Panc1 (cell line): ENCODE measurements around the gene TUBGCP3. TPM values are rescaled to one million over a fixed set of nuclear protein-coding genes. Genes with fewer than 3 reads are reported as not detected.

Source experiments
- ATAC-seq: fragments of 200-7000 bp; cut with Tn5 transposase; 2 replicates; pipeline ENCODE4 v1.9.1; 2020; ENCODE audit warnings: mild to moderate bottlenecking, moderate library complexity
- BruUV-seq: library from RNA; stranded (reverse); fragments of 400-500 nt; replicated peaks from 2 replicates; lab custom pipeline; 2021; lab: Mats Ljungman, UMichigan
- CTCF ChIA-PET: fragments of 300-600 bp; sonication (Branson Sonifier 250); formaldehyde crosslinking; loops from one replicate; lab custom pipeline; 2022; ENCODE audit warnings: antibody characterized with exemption; lab: Charles Lee
- POLR2A ChIA-PET: fragments of 300-600 bp; sonication (Branson Sonifier 250); formaldehyde crosslinking; loops from one replicate; lab custom pipeline; 2022; ENCODE audit warnings: antibody characterized with exemption; lab: Charles Lee
- DNase-seq: peaks from one replicate; pipeline ENCODE4 v3.0.0-alpha.2; 2010; ENCODE audit warnings: low read depth, low spot score
- H3K27ac ChIP-seq: 2 replicates; pipeline ENCODE4 v1.5.1; 2011; ENCODE audit warnings: mild to moderate bottlenecking, low read length, inconsistent platforms
- H3K27me3 ChIP-seq: fragments of 200-500 bp; sonication (Bioruptor generic); 2 replicates; pipeline ENCODE4 v1.6.0; 2014; ENCODE audit warnings: low read length, inconsistent platforms; ENCODE audit not compliant: control insufficient read depth, insufficient read depth
- H3K36me3 ChIP-seq: fragments of 200-500 bp; sonication (Bioruptor generic); 2 replicates; pipeline ENCODE4 v1.5.1; 2014; ENCODE audit warnings: inconsistent platforms, mild to moderate bottlenecking, low read length, moderate library complexity; ENCODE audit not compliant: control insufficient read depth, insufficient read depth
- H3K4me1 ChIP-seq: 2 replicates; pipeline ENCODE4 v1.5.1; 2011; ENCODE audit warnings: inconsistent platforms, mild to moderate bottlenecking, low read length, moderate library complexity; ENCODE audit not compliant: control insufficient read depth, insufficient read depth
- H3K4me3 ChIP-seq, 2 experiments: 2 replicates each; pipeline ENCODE4 v1.5.1; 2011 to 2012; ENCODE audit warnings: low read depth in 2 of 2, low read length in 2 of 2, mild to moderate bottlenecking in 2 of 2, inconsistent platforms in 1 of 2, moderate library complexity in 1 of 2
- H3K9me3 ChIP-seq: fragments of 200-500 bp; sonication (Bioruptor generic); 2 replicates; pipeline ENCODE4 v1.5.1; 2014; ENCODE audit warnings: low read depth, mild to moderate bottlenecking, inconsistent platforms, low read length, moderate library complexity; ENCODE audit not compliant: control insufficient read depth, insufficient read depth
- POLR2AphosphoS5 ChIP-seq: IDR thresholded peaks from 2 replicates; pipeline ENCODE4 v1.6.1; 2012; ENCODE audit warnings: mild to moderate bottlenecking, low read depth, low read length, moderate library complexity
- SIN3A ChIP-seq: IDR thresholded peaks from 2 replicates; pipeline ENCODE4 v1.6.1; 2012; ENCODE audit warnings: low read depth, mild to moderate bottlenecking, low read length, moderate library complexity, borderline replicate concordance; ENCODE audit not compliant: insufficient read depth
- TCF7L2 ChIP-seq: IDR thresholded peaks from 2 replicates; pipeline ENCODE4 v1.6.1; 2011; ENCODE audit warnings: mild to moderate bottlenecking, low read depth, low read length, inconsistent platforms
- in situ Hi-C: cut with HindIII; loops from 2 replicates; pipeline ENCODE4 v1.10.0; 2016; ENCODE audit warnings: low sequenced_read_pairs, low pct_unique_long_range_greater_than_20kb
- intact Hi-C: fragments of 100-400 bp; cut with micrococcal nuclease; formaldehyde crosslinking; loops from one replicate; pipeline ENCODE4 v1.10.0; 2022; ENCODE audit not compliant: unreplicated experiment
- total RNA-seq: library from RNA; stranded (reverse); gene quantifications from one replicate; pipeline ENCODE4 v1.2.1, GENCODE V29; 2021; ENCODE audit not compliant: unreplicated experiment
- TF ChIP-seq, protein P1 (sequence below): fragments of 450-650 bp; IDR thresholded peaks from 2 replicates; pipeline ENCODE4 v1.5.1; 2017; ENCODE audit warnings: mild to moderate bottlenecking
- TF ChIP-seq, protein P2 (sequence below), 2 experiments: IDR thresholded peaks; 2 replicates each; pipeline ENCODE4 v1.6.1; 2011 to 2012; ENCODE audit warnings: low read depth in 2 of 2, control low read depth in 1 of 2, low read length in 1 of 2, mild to moderate bottlenecking in 1 of 2, moderate library complexity in 1 of 2; ENCODE audit not compliant: insufficient read depth in 1 of 2

Gene TUBGCP3
- total RNA-seq, 1 experiment from 2014 or later, result 28.4 TPM

DNA sequence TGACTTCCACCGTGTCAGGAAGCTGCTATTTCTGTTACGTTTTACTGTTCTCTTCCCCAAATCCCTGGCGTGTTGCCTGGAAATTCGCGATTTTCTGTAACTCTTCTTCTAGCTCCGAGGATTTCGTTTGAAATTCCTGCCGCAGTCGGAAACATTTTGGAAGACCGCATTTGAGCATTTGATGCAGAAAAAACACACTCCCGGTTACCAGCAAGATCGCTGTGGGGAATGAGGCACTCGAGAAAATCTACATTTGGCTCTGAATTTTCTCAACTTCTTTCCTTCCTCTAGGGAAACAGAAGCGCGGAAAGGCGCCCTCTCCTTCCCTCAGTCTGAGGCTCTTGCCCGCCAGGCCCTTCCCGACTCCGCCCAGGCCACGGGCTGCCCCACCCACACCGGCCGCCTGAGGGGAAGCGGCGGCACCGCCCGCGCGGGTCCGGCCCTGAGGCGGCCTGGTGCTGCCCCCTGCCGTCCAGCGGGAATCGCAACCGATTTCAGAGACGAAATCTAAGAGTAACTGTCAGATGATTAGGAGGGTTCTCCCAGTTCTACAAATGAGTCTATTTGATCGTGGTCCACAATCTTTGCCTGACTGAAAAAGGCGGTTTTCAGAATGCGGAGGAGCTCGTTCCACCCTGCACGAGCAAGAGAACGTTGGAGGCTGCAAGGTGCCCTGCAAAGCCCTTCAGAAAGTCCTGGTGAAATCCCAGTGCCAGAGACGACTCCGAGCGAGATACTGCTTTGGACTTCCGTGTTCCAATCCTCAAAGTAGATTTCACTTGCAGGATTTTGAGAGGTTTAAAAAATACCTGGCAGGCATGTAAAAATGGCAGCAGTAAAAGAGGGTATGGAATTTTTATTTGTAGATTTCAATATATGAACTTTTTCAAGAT lies 18.4 kb upstream of the TUBGCP3 start:
- POLR2A ChIA-PET, result no interaction called here

DNA sequence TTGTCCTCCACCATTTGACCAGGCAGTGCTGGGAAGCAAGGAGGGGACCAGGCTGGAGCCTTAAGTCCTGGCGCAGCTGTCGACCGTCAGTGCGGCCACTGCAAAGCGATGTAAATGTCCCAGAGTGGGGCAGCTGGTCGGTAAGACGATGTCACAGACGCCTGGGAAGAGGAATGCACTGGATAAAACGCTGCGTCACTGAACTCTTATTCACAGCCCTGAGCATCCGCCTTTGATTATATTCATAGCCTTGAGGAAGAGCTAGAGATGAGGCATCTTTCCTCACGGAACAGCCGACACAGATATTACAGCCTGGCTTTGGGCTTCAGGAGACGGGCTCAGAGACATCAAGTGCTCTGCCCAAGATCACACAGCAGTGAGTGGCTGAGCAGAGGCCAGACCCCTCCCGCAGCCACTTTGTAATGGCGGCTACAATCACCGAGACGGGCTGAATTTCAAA lies 17.6 kb upstream of the TUBGCP3 start:
- Histone ChIP-seq H3K4me1 (no peaks in the 10 kb centered on the region), H3K27ac (no peak overlapping the region), H3K4me3 (peak overlapping the region; percentile 53 to 70), H3K36me3 (no peaks in the 10 kb centered on the region), H3K9me3 (no peaks in the 10 kb centered on the region), H3K27me3 (no peaks in the 10 kb centered on the region)
- TF ChIP-seq SIN3A, result no peak
- TF ChIP-seq POLR2AphosphoS5, result no peak
- TF ChIP-seq, protein P1, sequence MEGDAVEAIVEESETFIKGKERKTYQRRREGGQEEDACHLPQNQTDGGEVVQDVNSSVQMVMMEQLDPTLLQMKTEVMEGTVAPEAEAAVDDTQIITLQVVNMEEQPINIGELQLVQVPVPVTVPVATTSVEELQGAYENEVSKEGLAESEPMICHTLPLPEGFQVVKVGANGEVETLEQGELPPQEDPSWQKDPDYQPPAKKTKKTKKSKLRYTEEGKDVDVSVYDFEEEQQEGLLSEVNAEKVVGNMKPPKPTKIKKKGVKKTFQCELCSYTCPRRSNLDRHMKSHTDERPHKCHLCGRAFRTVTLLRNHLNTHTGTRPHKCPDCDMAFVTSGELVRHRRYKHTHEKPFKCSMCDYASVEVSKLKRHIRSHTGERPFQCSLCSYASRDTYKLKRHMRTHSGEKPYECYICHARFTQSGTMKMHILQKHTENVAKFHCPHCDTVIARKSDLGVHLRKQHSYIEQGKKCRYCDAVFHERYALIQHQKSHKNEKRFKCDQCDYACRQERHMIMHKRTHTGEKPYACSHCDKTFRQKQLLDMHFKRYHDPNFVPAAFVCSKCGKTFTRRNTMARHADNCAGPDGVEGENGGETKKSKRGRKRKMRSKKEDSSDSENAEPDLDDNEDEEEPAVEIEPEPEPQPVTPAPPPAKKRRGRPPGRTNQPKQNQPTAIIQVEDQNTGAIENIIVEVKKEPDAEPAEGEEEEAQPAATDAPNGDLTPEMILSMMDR, result no peak
- TF ChIP-seq TCF7L2, result no peak
- TF ChIP-seq, protein P2, sequence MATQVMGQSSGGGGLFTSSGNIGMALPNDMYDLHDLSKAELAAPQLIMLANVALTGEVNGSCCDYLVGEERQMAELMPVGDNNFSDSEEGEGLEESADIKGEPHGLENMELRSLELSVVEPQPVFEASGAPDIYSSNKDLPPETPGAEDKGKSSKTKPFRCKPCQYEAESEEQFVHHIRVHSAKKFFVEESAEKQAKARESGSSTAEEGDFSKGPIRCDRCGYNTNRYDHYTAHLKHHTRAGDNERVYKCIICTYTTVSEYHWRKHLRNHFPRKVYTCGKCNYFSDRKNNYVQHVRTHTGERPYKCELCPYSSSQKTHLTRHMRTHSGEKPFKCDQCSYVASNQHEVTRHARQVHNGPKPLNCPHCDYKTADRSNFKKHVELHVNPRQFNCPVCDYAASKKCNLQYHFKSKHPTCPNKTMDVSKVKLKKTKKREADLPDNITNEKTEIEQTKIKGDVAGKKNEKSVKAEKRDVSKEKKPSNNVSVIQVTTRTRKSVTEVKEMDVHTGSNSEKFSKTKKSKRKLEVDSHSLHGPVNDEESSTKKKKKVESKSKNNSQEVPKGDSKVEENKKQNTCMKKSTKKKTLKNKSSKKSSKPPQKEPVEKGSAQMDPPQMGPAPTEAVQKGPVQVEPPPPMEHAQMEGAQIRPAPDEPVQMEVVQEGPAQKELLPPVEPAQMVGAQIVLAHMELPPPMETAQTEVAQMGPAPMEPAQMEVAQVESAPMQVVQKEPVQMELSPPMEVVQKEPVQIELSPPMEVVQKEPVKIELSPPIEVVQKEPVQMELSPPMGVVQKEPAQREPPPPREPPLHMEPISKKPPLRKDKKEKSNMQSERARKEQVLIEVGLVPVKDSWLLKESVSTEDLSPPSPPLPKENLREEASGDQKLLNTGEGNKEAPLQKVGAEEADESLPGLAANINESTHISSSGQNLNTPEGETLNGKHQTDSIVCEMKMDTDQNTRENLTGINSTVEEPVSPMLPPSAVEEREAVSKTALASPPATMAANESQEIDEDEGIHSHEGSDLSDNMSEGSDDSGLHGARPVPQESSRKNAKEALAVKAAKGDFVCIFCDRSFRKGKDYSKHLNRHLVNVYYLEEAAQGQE (IDR thresholded peaks at IDR 0.05; ENCODE audit: insufficient read depth in 1 of 2, low read depth in 2 of 2, low read length in 1 of 2), result no peak
- CTCF ChIA-PET, result no interaction called here
- no TSS peak for BruUV-seq
- no peak for ATAC-seq
- POLR2A ChIA-PET, result no interaction called here
- intact Hi-C loops (no loop called here), in situ Hi-C loops (no loop called here)
- DNase-seq, result no peak

More for the DNA sequence above, 18.4 kb upstream of the TUBGCP3 start:
- peak overlapping the region; percentile 53 to 70 for H3K4me3 ChIP-seq
- in situ Hi-C loops, result no loop called here
- no peaks in the 10 kb centered on the region for H3K4me1 ChIP-seq
- CTCF ChIA-PET, result no interaction called here
- H3K9me3 ChIP-seq, result no peaks in the 10 kb centered on the region
- H3K36me3 ChIP-seq, result no peaks in the 10 kb centered on the region
- no TSS peak for BruUV-seq
- ATAC-seq (peak; percentile 100), DNase-seq (peak; percentile 28)
- peak overlapping the region; percentile 73 for H3K27ac ChIP-seq
- TF ChIP-seq TCF7L2 (no peak), SIN3A (no peak), POLR2AphosphoS5 (no peak)
- TF ChIP-seq, protein P1, result peak; percentile 84
- TF ChIP-seq, protein P2 (IDR thresholded peaks at IDR 0.05; ENCODE audit: insufficient read depth in 1 of 2, low read depth in 2 of 2, low read length in 1 of 2), result no peak
- no peaks in the 10 kb centered on the region for H3K27me3 ChIP-seq
- intact Hi-C loops, result no loop called here
